Ovary (tissue), 3 donors: ENCODE data around the gene HTR2B.

ENCODE experiments used
- EP300 ChIP-seq: sonication (generic); formaldehyde crosslinking; IDR thresholded peaks from one replicate; pipeline ENCODE4 v1.6.1; 2017; ENCODE audit warnings: antibody characterized with exemption
- POLR2A ChIP-seq: fragments of 450-650 bp; IDR thresholded peaks from one replicate; pipeline ENCODE4 v1.6.1; 2017; ENCODE audit warnings: antibody characterized with exemption, mild to moderate bottlenecking, moderate library complexity
- TF ChIP-seq, protein P1 (sequence below), 3 donors: fragments of 450-650 bp in 2 of 3; fragments of 200-600 bp in 1 of 3; IDR thresholded peaks; one replicate each; pipeline versions ENCODE4 v1.5.1 to v1.8.0; 2016 to 2022; ENCODE audit warnings: antibody characterized with exemption in 3 of 3, mild to moderate bottlenecking in 1 of 3
- donor health status: DM: no; HTN: no; CAD: no.

- TF ChIP-seq POLR2A (no peak), EP300 (no peak)
- TF ChIP-seq, protein P1, sequence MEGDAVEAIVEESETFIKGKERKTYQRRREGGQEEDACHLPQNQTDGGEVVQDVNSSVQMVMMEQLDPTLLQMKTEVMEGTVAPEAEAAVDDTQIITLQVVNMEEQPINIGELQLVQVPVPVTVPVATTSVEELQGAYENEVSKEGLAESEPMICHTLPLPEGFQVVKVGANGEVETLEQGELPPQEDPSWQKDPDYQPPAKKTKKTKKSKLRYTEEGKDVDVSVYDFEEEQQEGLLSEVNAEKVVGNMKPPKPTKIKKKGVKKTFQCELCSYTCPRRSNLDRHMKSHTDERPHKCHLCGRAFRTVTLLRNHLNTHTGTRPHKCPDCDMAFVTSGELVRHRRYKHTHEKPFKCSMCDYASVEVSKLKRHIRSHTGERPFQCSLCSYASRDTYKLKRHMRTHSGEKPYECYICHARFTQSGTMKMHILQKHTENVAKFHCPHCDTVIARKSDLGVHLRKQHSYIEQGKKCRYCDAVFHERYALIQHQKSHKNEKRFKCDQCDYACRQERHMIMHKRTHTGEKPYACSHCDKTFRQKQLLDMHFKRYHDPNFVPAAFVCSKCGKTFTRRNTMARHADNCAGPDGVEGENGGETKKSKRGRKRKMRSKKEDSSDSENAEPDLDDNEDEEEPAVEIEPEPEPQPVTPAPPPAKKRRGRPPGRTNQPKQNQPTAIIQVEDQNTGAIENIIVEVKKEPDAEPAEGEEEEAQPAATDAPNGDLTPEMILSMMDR (IDR thresholded peaks at IDR 0.05) = no peak
Measured at GRCh38 chr2:231163011-231163410, 38.2 kb upstream of the HTR2B start.
